HEK293T (cell line): Measurements from ENCODE around the gene FGFR2.

Experiments
- ARNT ChIP-seq: fragments of 450-650 bp; IDR thresholded peaks from 2 replicates; pipeline ENCODE4 v1.6.1; 2017; ENCODE audit warnings: mild to moderate bottlenecking
- BHLHE40 ChIP-seq: fragments of 450-650 bp; IDR thresholded peaks from 2 replicates; pipeline ENCODE4 v1.6.1; 2016; ENCODE audit warnings: mild to moderate bottlenecking, moderate library complexity, borderline replicate concordance
- FOXA1 ChIP-seq: fragments of 450-650 bp; IDR thresholded peaks from 2 replicates; pipeline ENCODE4 v1.6.1; 2016; ENCODE audit warnings: mild to moderate bottlenecking
- FOXK2 ChIP-seq: fragments of 450-650 bp; IDR thresholded peaks from 2 replicates; pipeline ENCODE4 v1.6.1; 2016; ENCODE audit warnings: mild to moderate bottlenecking
- FOXM1 ChIP-seq: fragments of 450-650 bp; IDR thresholded peaks from 2 replicates; pipeline ENCODE4 v1.6.1; 2017; ENCODE audit warnings: mild to moderate bottlenecking, borderline replicate concordance
- HDGF ChIP-seq: fragments of 450-650 bp; IDR thresholded peaks from 2 replicates; pipeline ENCODE4 v1.6.1; 2017; ENCODE audit warnings: antibody characterized with exemption, borderline replicate concordance
- L3MBTL2 ChIP-seq: fragments of 450-650 bp; conservative IDR thresholded peaks from 2 replicates; pipeline ENCODE4 v1.6.1; 2016; ENCODE audit warnings: mild to moderate bottlenecking
- LEF1 ChIP-seq: fragments of 450-650 bp; IDR thresholded peaks from 2 replicates; pipeline ENCODE4 v1.6.1; 2017; ENCODE audit warnings: mild to moderate bottlenecking, borderline replicate concordance
- NFRKB ChIP-seq: fragments of 450-650 bp; IDR thresholded peaks from 2 replicates; pipeline ENCODE4 v1.6.1; 2016; ENCODE audit warnings: mild to moderate bottlenecking, moderate library complexity
- SP1 ChIP-seq: fragments of 450-650 bp; IDR thresholded peaks from 2 replicates; pipeline ENCODE4 v1.6.1; 2017
- SUZ12 ChIP-seq: fragments of 450-650 bp; IDR thresholded peaks from 2 replicates; pipeline ENCODE4 v1.6.1; 2016; ENCODE audit warnings: mild to moderate bottlenecking
- TARDBP ChIP-seq: fragments of 450-650 bp; IDR thresholded peaks from 2 replicates; pipeline ENCODE4 v1.6.1; 2016
- ZNF384 ChIP-seq: fragments of 450-650 bp; IDR thresholded peaks from 2 replicates; pipeline ENCODE4 v1.6.1; 2016
- TF ChIP-seq, protein P1 (sequence below): fragments of 450-650 bp; IDR thresholded peaks from 2 replicates; pipeline ENCODE4 v1.6.1; 2016

DNA sequence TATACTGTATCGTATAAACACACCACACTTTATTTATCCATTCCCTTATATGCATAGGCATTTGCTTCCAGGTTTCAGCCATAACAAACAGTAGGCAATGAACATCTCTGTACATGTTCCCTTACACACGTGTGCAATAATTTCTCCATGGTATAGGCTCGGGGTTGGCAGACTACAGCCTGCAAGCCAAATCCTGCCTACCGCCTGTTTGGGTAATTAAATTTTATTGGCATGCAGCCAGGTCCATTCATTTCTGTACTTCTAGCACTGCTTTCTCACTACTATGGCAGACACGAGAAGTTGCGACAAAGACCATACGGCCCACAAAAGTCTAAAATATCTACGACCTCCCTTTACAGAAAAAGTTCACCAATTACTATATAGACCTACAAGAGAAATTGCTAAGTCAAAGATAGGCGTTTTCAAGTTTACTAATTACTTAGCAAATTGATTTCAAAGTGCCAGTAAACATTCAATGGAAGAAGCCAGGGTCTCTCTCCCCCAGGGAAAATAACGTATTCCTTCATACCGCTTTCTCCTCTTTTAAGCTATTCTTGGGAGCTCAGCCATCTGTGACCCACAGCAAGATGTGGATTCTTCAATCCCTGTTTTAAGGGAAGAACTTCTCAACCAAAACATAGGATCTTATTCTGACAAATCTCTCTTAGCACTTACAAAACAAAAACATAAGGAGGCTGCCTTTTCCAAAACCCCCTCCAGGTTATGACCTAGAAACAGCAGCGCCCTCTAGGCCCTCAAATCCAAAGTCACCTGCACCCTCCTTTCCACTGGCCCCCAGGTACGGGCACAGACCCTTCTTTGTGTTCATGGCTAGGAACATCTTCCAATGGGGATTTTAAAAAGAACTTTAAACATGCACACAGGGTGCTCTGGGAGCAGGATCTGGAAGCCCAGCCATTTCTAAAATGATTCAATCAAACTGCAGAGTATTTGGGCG is 100.5 kb downstream of the FGFR2 start:
- no peak for TF ChIP-seq SP1
- TF ChIP-seq ZNF384 = no peak
- no peak for TF ChIP-seq FOXA1
- TF ChIP-seq SUZ12 = no peak
- no peak for TF ChIP-seq HDGF
- no peak for TF ChIP-seq NFRKB
- TF ChIP-seq FOXK2 = no peak
- no peak for TF ChIP-seq L3MBTL2
- TF ChIP-seq FOXM1 = no peak
- TF ChIP-seq TARDBP = no peak
- no peak for TF ChIP-seq LEF1
- TF ChIP-seq BHLHE40 = no peak
- no peak for TF ChIP-seq ARNT
- TF ChIP-seq, protein P1, sequence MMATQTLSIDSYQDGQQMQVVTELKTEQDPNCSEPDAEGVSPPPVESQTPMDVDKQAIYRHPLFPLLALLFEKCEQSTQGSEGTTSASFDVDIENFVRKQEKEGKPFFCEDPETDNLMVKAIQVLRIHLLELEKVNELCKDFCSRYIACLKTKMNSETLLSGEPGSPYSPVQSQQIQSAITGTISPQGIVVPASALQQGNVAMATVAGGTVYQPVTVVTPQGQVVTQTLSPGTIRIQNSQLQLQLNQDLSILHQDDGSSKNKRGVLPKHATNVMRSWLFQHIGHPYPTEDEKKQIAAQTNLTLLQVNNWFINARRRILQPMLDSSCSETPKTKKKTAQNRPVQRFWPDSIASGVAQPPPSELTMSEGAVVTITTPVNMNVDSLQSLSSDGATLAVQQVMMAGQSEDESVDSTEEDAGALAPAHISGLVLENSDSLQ = no peak
